HG03457 (cell line): ENCODE results near the gene CCT5.
A peak's percentile ranks its signal among the peaks of the same experiment; 100 is the strongest.

Source experiments
- ATAC-seq: cut with Tn5 transposase; IDR thresholded peaks from one replicate; pipeline ENCODE4 v1.9.1; 2021; ENCODE audit warnings: moderate number of reproducible peaks; ENCODE audit not compliant: unreplicated experiment

CCT5 gene

GRCh38 chr5:10249948-10250805 lies at the start of gene CCT5:
Gene CCT5 (plus strand): TSS chr5:10250280. CDS start chr5:10250341, 61 bp downstream.
- ATAC-seq, result peak; percentile 74

DNA sequence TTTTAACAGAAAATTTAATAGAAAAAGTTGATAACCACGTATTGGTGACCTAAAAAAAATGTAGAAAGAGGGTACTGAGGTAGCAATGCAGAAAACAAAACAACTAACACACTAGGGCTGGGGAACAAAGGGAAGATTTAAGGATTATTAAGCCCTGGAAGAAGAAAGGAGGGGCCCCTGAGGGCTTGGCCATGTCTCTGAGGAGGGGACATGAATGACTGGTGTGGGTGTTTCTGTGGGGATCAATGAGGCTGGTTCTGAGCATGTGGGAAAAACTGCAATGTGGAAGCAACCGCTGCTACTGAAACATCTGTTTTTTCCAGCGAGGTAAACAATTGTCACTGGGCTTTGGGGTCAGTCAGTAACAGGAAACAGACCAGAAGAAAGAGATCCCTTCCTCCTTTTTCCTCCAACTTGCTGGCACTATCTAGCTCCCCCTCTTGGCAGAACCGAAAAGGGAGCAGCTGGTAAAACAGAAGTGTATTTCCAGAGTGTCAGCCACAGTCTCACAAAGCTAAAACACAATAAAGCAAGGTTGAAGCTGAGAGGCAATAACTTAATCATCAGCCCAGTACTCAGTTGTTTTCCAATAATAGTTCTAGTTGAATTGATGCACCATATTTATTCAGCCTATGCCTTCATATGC lies 48.7 kb upstream of the CCT5 start:
- no peak for ATAC-seq

GRCh38 chr5:10202089-10202910 lies 47.8 kb upstream of the CCT5 start:
- ATAC-seq, result no peak

GRCh38 chr5:10209004-10209403 lies 41.1 kb upstream of the CCT5 start:
- no peak for ATAC-seq

GRCh38 chr5:10213316-10213715 lies 36.8 kb upstream of the CCT5 start:
- ATAC-seq, result no peak

DNA sequence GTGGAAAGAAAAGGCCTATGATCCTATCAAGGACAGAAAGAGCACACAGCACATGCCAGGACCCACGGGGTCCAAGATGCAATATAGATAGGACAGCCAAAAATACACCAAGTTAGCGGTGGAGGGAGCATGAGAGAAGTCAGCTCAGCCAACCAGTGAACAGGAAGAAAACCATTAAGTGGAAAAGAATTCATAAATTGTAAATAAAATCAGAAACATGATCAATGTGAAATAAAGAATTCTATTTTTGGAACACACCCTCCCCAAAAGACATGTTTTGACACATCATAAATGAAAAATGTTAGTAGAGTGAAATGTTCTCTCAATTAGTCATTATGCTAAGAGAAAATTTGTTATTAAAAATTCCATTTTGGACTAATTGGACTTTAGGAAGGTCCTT lies 36.0 kb upstream of the CCT5 start:
- ATAC-seq, result no peak

DNA sequence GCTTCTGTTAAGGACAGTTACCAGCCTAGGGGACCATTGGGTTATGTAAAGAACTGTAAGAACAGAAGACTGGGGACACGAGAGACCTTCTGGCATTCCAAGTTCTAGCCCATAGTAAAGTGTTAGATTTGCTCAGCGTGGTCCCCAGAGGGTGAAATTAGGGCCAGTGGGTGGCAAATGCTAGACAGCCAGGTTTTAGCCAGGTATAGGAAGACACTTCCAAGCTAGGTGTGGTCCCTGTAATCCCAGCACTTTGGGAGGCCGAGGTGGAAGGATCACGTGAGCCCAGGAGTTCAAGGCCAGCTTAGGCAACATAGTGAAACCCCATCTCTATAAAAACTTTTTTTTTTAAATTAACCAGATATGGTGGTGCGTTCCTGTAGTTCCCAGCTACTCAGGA lies 34.7 kb upstream of the CCT5 start:
- ATAC-seq, result no peak

DNA sequence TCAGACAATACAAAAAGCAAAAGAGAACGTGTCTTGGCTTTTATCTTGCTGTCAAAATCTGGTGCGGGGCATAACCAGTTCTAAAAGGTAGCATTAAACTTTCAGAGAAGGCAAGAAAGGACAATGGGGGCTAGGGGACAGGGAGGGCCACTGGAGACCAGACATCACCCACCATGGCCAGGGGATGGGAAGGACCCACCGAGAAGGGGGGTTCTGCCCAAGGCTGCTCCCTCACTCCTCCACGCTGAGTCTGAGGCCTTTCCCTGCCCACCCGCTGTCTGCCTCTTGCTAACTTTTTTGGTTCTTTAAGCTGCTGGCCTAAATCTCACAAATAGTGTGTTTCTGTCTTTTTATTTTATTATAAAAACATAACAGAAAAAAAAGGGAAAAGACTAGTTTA lies 34.0 kb upstream of the CCT5 start:
- no peak for ATAC-seq

DNA sequence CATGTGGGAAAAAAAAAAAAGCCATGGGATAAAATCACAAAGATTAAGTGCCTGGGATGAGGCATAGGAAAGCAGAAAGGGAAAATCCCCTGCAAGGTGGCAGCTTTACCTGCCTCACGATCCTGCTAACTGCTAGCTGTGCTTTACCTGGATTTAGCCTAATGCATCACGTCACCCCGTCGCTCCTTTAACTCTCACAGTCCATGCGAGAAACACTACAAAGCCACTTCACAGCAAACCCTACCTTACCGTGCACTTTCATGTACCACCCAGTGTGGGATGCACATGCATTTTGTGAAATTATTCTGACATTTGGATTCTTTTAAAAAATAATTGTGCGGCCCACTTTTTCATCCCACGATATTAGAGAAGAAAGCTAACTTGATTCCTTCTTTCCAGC lies 31.4 kb upstream of the CCT5 start:
- no peak for ATAC-seq

DNA sequence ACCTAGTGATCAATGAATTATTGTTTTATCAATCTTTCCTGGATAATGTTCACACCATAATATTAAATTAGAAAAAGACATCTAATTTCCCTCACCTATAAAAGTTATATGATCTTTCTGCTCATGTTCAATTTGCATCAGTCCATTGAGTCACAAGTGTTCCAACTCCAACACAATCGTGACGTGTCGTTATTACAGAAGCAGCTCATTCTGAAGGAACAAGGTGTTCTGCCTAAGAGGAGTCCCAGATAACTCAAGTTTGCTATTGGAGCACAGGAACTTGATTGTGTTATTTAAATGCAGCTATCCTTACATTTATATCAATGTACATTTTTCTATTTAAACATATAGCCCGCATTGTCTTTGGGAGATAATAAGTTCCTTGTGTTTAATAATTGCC lies 31.0 kb upstream of the CCT5 start:
- ATAC-seq, result no peak

DNA sequence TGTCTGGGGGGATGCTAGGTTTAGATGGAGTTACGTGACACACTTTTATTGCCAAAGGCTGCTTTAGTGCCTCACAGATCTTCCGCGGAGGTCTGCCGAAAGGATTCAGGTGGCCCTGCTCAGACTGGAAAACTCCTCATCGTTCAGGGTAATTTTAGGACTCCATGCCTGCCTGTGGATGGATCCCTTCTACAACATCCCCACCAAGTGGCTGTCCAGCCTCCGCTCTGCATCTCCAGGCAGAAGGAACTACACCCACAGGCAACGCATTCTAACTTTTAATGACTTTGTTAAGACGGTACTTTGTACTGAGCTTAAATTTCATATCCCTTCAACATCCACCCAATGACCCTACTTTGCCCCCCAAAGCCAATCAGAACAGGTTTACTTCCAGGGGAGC lies 29.8 kb upstream of the CCT5 start:
- no peak for ATAC-seq

GRCh38 chr5:10222326-10222725 lies 27.8 kb upstream of the CCT5 start:
- no peak for ATAC-seq

- no peak for ATAC-seq
Measured at GRCh38 chr5:10227379-10227778, 22.7 kb upstream of the CCT5 start.

DNA sequence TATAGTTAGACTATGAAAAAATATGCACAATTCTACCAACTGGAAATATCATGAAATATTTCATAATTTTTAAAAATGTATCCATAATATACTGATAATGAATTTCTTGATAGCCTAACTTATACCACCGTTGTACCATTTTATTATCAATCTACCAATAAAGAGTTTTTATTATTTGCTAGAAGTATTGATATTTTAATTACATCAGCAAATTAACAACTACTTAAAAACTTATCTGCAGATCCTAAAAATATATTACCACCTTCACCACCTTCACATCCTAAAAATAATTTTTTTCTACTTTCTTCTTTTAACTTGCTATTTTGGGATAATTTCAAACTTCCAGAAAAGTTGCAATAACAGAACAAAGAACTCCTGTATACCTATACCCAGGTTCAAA lies 21.8 kb upstream of the CCT5 start:
- no peak for ATAC-seq

DNA sequence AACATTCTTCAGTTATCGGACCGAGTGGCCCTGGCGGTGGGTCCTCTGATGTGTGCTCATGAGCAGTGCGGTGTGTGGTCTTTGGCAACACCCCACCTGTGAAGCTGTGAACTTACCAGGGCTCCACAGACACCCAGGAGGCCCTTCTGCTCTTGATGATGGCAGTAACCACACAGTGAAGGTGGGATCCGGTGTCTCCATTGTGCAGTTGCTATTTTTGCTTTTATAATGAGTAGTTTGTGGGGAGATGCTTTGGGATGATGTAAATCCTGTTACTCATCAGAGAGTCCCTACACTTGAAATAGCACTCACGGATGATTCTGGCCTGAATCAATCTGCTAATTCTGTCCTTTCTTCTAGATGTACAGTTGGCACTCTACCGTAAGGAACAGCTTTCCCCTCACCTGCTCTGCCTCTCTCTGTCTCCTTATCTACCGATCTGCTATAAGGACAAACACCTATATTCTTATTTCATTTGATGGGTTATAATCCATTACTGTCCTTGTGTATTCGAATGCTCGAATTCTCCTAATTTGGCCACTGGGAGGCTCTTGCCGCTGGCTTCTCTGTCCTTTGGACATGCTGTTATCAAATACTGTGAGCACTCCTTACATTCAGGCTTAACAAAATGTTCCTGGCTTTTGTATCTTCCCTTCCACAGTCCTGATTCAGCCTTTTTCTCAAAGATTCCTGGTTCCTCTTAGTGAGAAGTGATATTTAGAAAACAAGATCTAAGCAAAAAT lies 20.6 kb upstream of the CCT5 start:
- ATAC-seq, result no peak

DNA sequence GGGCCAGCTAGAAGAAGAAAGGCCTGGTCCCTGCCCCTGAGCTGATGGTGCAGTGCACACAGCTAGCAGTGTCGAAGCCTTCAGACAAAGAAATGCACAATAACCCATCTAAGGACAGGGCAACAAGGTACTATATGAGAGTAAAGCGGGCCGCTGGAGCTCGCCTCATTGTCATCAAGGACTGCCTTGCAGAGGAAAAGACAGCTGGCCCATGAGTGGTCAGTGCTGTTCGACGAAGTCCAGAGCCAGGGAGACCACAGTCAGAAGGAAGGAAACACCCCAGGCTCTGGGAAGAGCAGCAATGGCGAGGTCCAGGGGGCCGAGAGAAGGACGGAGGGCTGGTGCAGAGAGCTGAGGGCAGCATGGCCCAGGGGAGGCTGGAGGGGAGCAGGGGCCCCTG lies 17.7 kb upstream of the CCT5 start:
- ATAC-seq, result no peak

DNA sequence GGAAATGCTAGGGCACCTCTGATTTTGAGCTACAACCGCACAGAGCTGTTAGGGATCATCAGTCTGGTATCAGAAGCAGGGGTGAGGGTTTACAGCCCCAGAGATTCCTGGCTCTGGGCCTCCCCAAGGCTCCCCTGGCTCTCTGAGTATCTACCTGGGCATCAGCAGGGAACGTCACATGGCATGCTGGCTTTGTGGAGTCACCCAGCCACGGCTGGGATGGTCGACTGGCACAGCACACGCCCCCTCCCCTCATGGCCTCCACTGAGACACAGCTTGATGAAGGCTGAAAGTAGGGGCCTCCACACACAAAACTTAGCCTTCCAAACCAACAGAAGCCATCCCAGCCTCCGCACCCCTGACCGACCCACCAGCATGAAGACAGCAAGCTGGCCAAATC lies 17.1 kb upstream of the CCT5 start:
- ATAC-seq, result no peak

GRCh38 chr5:10233505-10233904 lies 16.6 kb upstream of the CCT5 start:
- no peak for ATAC-seq

GRCh38 chr5:10235350-10235749 lies 14.7 kb upstream of the CCT5 start:
- no peak for ATAC-seq

- no peak for ATAC-seq
Measured at GRCh38 chr5:10243660-10244240, 6.3 kb upstream of the CCT5 start.
